HepG2 (cell line): ENCODE data around the gene SWI5.

Source experiments
- BHLHE40 ChIP-seq: IDR thresholded peaks from 2 replicates; pipeline ENCODE4 v1.6.1; 2011; ENCODE audit warnings: low read length, improper control_type of control experiment
- CHD4 ChIP-seq: fragments of 200-600 bp; sonication (generic); IDR thresholded peaks from 2 replicates; pipeline ENCODE4 v1.7.0; 2017; ENCODE audit warnings: mild to moderate bottlenecking, low read length, borderline replicate concordance
- CTCF ChIP-seq: sonication (generic); formaldehyde crosslinking; IDR thresholded peaks from 2 replicates; pipeline ENCODE4 v1.5.0; 2020; ENCODE audit warnings: mild to moderate bottlenecking, missing genetic modification reagents, moderate library complexity
- EP300 ChIP-seq, 3 experiments: sonication (generic) in 1 of 3; formaldehyde crosslinking in 1 of 3; IDR thresholded peaks; 2 replicates each; pipeline versions ENCODE4 v1.5.1 to v1.6.1; 2011 to 2020; ENCODE audit warnings: low read depth in 2 of 3, low read length in 2 of 3, borderline replicate concordance in 1 of 3, improper control_type of control experiment in 1 of 3, mild to moderate bottlenecking in 1 of 3, missing genetic modification reagents in 1 of 3, moderate library complexity in 1 of 3
- HNRNPL ChIP-seq: fragments of 200-400 bp; formaldehyde crosslinking; IDR thresholded peaks from 2 replicates; pipeline ENCODE4 v1.6.1; 2017; ENCODE audit warnings: mild to moderate bottlenecking, low read depth, low read length
- KDM1A ChIP-seq: IDR thresholded peaks from 2 replicates; pipeline ENCODE4 v1.6.1; 2016; ENCODE audit warnings: missing compliant biosample characterization
- KLF12 ChIP-seq: sonication (generic); formaldehyde crosslinking; IDR thresholded peaks from 2 replicates; pipeline ENCODE4 v1.4.0; 2020; ENCODE audit warnings: missing genetic modification reagents, borderline replicate concordance
- PRDM15 ChIP-seq: sonication (generic); formaldehyde crosslinking; IDR thresholded peaks from 2 replicates; pipeline ENCODE4 v1.4.0; 2020; ENCODE audit warnings: missing genetic modification reagents
- SNRNP70 ChIP-seq: fragments of 200-400 bp; formaldehyde crosslinking; IDR thresholded peaks from 2 replicates; pipeline ENCODE4 v1.6.1; 2017; ENCODE audit warnings: mild to moderate bottlenecking, low read depth, low read length, moderate library complexity
- ZIK1 ChIP-seq: sonication (generic); formaldehyde crosslinking; IDR thresholded peaks from 2 replicates; pipeline ENCODE4 v1.5.0; 2020; ENCODE audit warnings: mild to moderate bottlenecking, low read depth, missing genetic modification reagents, borderline replicate concordance
- ZNF121 ChIP-seq: sonication (generic); formaldehyde crosslinking; IDR thresholded peaks from 2 replicates; pipeline ENCODE4 v1.5.0; 2020; ENCODE audit warnings: mild to moderate bottlenecking, missing genetic modification reagents
- ZNF180 ChIP-seq: sonication (generic); formaldehyde crosslinking; IDR thresholded peaks from 2 replicates; pipeline ENCODE4 v1.4.0; 2020; ENCODE audit warnings: low read depth, missing genetic modification reagents, borderline replicate concordance
- ZNF343 ChIP-seq: sonication (generic); formaldehyde crosslinking; IDR thresholded peaks from 2 replicates; pipeline ENCODE4 v1.4.0; 2020; ENCODE audit warnings: mild to moderate bottlenecking, missing genetic modification reagents

- TF ChIP-seq ZNF121 (no peak), ZNF180 (CRISPR knock-in tag) (no peak), KDM1A (no peak), EP300 (IDR thresholded peaks at IDR 0.05; ENCODE audit: low read depth in 2 of 2, low read length in 2 of 2) (no peak), EP300 (CRISPR knock-in tag; IDR thresholded peaks at IDR 0.05; ENCODE audit: borderline replicate concordance) (no peak), BHLHE40 (no peak), KLF12 (CRISPR knock-in tag) (no peak), HNRNPL (no peak), ZIK1 (no peak), CTCF (CRISPR knock-in tag) (no peak), PRDM15 (CRISPR knock-in tag) (no peak), CHD4 (no peak), SNRNP70 (no peak), ZNF343 (CRISPR knock-in tag) (no peak)
Observed at GRCh38 chr9:128304136-128304970, 28.3 kb downstream of the SWI5 start.
